Stimulated activated naive CD8-positive, alpha-beta T cell treated with anti-CD3 and anti-CD28 coated beads, Interleukin-15, Interleukin-2, amounts not matched to agents 100 U/mL and 50 U/mL, for 24 hours (primary cell): ENCODE data around the gene CORO2B.
"Not testable (repeated sequence)": the region's sequence is repeated elsewhere in the genome, so short reads cannot be mapped to it uniquely, and the experiment has no call there.

Source experiments
- ATAC-seq: fragments of 150-1000 bp; cut with Tn5 transposase; one replicate; pipeline ENCODE4 v1.10.0; 2021
- DNase-seq: peaks from one replicate; pipeline ENCODE4 v3.0.0; 2021

CORO2B gene

DNA sequence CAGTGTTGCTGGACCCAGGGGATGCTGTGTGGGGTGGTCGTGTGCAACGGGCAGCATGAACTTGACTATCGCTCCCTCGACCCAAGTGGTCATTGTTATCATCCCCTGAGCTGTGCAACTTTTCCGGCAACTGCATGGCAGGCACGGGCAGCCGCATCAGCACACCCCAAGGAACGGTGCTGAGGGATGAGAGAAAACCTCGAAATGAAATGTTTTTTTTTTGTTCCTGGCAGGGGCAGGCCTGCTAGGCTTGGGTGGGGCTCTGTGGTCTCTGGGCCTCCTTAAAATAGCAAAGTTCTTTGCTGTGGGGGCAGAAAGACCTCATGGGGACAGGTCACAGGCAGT lies 51.4 kb downstream of the CORO2B start:
- no peak for ATAC-seq
- no peak for DNase-seq

DNA sequence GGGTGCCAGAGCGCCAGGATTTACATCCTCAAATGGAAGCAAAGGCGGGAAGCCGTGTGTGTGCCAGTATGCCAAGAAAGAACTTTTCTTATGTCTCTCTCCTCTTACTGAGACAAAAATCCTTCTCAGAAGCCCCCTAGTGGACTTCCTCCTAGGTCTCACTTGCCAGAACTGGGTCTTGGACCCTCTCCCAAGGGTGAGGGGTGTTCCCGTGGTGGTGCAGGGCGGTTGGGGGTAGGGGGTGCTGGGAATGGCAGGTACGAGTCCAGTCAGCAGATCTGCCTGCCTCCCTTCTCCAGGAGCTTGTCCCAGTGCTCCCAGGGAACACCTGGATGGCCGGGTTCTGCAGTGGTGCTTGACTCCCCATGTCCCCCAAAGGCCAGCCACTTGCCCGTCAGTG lies 52.0 kb downstream of the CORO2B start:
- DNase-seq = no peak
- no peak for ATAC-seq

DNA sequence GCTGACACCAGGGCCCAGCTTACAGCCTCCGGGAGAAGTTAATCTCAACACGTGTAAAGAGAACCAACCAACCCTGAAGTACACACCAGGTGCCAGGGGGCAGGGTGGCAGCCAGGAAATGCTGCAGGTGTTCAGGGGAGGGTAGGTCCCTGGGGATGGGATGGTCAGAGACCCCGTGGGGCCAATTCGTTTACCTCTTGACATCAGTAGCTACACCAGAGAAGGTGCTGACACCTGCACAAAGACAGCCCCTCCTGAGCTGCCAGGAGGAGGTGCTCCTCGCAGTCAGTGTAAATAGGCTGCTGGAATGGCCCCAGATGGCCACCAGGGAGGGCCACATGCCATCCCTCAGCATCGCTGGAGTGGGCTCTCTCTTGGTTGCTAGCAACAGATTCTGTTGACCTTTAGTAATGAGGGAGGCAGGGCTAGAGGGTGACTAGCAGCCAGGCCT lies 52.8 kb downstream of the CORO2B start:
- ATAC-seq (peak; percentile 22), DNase-seq (peak; percentile 11)

DNA sequence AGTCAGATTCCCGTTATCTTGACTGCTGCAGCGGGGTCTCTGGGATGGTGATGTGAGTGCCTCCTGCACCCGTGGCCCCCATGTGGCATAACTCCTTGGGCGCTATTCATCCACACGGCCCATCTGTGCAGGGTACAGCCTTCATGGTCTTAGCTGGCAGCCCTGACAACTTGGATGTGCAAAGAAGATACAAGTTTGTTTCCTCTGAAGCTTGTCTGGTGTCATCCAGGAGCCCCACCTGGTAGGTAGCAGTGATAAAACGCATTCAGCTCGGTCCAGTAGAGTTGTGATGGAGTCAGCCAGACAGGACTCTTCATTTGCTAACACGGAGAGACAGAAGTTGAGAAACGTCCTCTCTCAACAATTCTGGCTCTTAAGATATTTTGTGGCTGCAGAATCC lies 53.3 kb downstream of the CORO2B start:
- DNase-seq (no peak), ATAC-seq (no peak)

DNA sequence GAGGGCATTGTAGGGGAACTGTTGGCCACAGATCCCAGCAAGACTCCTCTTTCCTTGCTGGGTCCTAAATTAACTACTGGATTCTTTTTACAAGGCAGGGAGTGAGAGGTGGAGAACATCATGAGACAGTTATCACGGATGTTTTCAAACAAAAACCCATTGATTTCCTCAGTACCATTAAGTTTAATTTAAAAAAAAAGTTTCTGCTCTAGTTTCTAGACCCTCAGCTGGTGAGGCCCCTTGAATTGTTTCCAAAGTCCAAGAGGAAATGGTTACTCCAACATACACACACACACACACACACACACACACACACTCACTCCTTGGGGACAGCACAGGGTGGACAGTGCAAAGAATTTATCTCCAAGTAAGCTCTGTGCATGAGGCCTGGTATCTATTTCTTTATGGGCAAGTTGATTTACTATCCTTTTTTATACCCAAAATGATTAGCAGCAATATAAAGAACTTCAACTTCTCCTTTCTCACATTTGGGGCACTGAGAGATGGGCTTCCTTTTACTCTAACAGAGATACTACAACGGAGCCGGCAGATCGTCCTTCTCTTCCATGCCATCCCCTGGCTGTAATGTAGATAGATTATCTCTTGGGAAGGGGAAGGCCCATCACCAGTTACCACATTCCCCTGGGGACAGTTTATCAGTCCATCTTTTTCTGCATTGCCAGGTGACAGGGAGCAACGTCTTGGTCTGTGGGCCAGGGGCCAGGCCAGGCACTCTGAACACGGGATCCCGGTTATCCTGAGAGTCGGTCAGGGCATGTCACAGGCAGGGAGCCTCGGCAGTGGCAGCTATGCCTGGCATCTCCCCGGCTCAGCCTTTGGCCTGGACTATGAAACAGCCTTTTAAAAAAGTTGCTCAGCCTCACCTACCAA lies 54.7 kb downstream of the CORO2B start:
- DNase-seq = no peak
- no peak for ATAC-seq

DNA sequence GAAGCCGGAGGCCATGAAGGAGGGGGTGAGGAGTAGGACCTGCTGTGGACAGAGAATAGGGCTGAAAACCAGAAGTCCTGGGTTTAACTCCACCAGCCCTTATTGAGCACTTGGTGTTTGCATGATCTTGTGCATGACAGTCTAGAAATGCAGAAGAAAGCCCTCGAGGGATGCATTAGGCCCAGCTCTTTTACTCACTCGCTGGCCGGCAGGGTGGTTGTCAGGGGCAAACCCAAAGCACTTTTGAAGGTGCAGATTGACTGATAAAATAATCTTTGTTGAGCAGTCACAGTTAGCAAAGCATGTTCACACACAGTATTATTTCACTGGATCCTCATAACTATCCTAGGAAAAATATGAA lies 55.3 kb downstream of the CORO2B start:
- ATAC-seq (no peak), DNase-seq (no peak)

DNA sequence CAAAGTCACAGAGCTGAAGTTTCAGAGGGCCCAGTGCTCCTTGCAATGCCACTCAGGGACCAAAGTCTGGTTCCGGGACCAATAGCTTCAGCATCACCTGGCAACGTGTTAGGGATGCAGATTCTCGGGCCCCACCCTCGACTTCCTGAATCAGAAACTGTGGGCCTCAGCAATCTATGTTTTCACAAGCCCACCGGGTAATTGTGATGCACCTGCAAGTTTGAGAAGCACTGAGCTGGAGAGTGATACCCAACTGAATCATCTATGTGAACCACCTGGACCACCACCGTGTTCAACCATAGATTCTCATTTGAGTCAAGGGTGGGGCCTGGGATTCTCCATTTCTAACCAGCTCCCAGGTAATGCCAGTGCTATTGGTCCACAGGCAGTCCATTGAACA lies 55.7 kb downstream of the CORO2B start:
- no peak for ATAC-seq

DNA sequence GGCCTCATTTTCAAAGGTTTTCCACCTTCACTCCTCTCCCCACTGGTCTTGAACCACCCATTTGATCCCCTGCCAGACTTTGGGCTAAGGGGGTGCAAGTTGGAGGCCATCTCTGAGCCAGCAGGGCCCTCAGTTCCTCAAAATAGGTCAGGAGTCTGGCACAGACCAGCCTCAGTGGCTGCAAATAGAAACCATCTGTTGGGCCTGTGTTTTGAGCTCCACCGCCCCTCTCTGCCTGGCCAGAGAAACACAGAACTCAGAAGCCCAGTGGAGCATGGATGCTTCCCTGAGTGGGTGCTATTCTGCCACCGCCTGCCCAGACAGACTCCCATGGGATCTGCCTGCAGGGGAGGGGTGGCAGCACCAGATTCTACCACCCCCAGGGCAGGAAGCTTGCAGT lies 56.3 kb downstream of the CORO2B start:
- ATAC-seq (no peak), DNase-seq (no peak)

More for the DNA sequence above, 55.7 kb downstream of the CORO2B start:
- DNase-seq = no peak

DNA sequence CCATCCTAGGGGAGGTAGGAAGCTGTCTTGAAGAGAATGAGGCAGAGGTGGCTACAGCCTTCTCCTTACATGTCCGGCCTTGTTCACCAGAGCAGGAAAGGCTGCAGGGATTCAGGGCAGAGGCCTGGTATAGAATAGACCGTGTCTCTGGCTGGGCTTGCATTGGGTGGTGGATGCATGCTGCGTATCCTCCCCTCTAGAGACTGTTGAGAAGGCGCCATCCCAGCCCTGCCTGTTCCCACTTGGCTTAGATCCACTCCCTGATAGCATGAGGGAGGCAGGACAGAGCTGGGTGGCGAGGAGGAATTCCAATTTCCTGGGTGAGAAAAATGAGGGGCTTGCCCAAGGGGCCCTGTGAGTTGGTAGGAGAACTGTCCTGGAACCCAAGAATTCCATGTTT lies 57.5 kb downstream of the CORO2B start:
- no peak for DNase-seq
- ATAC-seq = no peak

DNA sequence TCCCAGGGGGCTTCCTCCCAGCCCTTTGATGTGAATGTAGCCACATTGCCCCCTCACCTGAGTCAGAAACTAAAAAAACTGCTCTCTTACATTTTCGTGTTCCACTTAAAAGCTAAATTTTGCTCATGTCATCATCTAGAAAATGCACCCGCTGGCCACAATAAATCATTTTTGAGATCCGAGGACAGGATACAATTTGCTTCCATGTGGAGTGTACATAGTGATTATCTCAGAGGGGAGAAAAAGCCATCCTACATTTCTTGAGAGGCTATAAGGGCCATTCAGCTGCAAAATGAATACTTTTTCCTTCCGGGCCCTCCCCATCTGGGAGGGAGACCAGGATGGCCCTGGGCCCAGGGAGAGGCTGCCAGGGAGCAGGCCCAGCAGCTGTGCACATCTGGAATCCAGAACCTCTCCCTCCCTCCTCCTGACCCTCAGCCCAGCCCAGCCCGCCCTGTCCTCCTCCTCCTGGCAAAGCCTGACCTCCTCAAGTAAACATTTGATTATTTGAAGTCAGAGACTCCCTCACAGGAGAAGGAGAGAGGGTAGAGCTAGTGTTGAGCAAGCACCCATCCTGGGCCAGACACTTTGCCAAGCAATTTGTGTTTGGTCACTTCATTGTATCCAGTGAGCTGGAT lies 59.1 kb downstream of the CORO2B start:
- ATAC-seq (no peak), DNase-seq (no peak)

DNA sequence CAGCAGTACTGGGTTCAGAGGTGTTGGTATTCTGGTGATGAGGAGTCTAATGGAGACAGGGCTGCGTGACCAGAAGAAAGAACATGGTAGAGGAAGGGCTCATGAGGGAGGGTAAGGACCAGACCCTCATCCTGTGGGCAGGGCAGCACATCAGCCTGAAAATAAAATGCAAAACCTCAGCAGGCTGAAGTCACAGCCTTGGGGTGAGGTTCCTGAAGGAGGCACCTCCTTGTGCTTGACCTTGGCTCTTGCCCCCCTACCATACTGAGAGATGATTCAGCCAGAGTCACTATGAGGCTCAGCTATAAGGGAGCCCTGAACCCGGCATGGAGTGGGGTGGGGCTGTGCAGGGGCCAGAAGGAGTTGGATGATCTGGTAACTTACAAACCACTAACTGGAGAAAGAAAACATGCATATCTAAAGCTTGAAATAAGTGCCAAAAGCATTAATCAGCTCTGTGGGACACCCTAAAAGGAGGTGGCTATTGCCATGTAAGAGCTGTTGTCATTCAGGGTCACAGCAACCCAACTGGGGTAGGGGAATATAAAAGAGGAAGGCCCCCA lies 60.2 kb downstream of the CORO2B start:
- ATAC-seq (no peak), DNase-seq (no peak)

DNA sequence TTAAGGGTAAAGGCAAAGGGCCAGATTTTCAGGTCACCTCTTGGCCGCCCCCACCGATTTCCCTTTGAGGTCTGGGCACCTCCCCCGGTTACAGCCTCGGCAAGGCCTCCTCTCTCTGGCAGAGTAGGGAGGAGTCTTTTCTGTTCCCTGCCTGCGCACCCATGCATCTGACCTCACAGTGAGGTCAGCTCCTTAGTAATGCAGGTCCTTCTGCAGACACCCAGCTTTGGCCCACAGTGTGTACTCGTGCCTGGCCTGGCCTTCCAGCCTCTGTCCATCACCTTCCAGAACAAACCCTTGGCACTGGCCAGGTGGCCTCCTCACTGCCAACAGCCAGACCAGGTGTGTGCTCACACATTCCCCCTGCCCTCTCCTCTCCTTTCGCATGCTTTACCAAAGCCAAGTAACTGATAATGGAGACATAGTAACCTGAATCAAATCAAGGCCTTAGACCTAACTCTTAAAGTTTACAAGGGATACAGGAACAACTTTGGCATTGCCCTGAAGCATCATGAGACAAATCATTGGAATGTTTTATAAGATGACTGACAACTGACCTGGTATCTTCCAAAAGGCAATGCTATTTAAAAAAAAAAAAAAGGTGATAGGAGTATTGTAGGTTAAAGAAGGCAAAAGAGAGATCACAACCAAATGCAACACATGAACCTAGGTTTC lies 61.3 kb downstream of the CORO2B start:
- DNase-seq = no peak
- ATAC-seq = no peak

DNA sequence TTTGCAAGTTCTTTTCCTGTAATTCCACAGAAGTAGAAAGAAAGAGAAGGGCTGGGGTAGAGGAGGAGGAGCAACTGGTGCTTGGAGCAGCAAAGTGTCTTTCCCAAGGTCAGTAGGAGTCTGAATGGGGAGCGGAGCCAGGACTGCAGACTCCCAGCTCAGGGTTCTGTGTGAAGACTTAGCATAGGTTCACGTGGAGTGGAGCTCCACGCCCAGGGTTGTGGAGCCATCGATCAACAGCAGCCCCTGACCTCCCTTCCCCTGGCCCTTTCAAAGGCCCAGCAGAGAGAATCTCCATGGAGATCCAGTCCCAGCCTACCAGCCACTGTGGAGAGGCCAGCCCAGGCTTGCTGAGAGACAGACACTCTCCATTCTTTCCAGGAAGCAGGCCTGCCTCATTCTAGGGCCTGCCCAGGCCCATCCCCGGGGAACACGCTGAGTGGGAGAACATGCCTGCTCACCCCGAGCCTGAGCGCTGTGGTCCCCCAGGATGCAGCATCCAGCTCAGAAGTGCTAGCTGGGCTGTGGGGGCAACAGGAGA lies 62.1 kb downstream of the CORO2B start:
- no peak for ATAC-seq
- DNase-seq = no peak

DNA sequence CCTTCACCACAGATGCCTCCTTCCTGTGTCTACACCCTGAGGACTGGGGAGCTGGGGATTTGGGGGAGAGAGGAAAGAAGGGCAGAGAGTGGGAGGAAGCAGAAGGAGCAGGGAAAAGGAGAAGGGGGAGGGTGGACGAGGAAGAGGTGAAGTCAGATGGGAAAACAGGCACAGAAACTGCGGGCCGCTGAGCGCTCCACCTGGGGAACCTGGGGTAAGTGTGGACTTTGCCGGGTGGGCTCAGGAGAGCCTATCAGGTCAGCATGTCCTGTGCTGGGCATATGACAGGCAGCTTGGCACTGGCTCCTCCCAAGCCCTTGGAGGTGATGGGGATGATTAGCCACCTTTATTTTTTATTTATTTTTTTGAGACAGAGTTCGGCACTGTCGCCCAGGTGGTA lies 62.6 kb downstream of the CORO2B start:
- no peak for ATAC-seq

DNA sequence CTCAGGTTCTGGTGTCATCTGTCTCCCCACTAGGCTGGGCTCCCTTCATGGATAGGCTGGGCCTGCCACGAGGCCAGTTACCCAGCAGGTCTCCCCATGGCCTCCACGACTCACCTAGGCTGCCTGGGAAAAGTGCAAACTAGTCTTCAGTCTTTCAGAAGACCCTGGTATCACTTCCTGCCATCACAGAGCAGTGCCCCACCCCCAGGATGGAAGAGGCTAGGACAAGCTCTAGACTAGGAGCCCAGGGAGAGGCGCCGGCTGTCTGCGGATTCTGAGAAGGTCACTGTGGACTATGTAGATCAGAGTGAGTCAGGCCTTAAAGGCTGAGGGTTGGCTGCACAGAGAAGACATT lies 63.7 kb downstream of the CORO2B start:
- DNase-seq (no peak), ATAC-seq (no peak)

More for the DNA sequence above, 62.6 kb downstream of the CORO2B start:
- DNase-seq = no peak

DNA sequence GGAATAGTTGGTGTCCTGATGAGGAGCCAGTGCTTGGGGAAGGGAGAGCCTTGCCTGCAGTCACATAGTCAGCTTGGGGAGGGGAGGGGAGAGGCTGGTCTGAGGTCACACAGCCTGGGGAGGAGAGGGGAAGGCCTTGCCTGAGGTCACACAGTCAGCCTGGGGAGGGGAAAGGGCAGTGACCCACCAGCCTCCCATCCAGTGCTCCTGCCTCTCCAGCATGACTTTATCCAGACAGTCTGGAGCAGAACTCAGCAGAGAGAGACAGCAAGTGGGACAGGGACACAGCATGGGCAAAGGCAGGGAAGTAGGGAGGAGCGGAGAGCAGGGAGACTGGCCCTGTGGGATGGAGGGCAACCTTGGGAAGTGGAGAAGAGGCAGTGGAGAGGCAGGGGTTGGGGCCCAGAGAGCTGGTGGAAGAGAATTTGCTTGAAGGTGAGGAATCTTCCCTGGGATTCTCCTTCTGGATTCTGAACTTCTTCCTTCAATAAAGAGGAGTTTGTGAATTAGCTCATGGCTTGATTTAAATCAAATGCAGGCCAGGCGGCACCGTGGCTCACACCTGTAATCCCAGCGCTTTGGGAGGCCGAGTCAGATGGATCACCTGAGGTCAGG lies 64.5 kb downstream of the CORO2B start:
- ATAC-seq (no peak), DNase-seq (no peak)

DNA sequence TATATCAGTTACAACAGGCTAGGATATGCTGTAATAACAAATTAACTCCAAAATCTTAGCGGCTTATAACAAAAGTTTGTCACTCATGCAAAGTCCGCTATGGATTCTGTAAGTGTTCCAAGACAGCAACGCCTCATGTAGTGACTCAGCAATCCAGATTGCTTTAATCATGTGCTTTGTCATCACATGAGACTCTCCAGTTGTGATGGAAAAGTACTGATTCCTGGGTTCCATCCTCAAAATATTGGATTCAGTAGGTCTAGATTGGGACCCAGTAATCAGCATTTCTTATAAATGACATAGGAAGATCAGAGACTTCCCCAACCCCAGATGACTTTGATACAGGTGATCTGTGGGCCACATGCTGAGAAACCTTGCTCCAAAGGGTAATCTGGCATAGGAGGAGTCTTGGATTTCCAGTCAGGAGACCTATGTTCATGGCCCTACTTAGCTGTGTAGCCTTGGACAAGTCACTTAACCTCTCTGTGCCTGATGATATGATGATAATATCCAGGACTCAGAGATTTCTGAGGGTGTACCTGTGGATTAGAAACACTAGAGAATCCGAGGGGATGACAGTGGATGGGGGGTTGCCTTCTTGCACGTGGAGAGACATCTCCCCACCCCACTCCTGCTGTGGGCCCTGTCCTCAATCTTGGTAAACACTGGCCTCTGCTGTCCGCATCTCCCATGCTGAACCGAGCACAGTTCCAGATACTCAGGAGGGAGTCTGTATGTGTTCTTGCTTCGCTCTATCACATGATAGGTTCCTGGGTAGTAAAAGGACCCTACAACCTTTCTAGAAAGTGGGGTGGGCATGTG lies 65.5 kb downstream of the CORO2B start:
- DNase-seq (no peak), ATAC-seq (no peak)

DNA sequence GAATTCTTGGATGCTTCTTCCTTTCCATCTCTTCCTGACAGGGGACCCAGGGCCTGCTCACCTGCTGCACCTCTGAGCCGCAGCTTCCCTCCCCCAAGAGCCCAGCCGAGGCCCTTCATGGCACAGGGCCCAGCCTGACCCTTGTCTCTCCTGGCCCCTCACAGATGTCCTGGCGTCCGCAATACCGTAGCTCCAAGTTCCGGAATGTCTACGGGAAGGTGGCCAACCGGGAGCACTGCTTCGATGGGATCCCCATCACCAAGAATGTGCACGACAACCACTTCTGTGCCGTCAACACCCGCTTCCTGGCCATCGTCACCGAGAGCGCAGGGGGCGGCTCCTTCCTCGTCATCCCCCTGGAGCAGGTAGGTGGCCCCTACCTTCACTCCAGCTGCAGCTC lies 66.2 kb downstream of the CORO2B start:
- DNase-seq = no peak
- ATAC-seq = no peak

DNA sequence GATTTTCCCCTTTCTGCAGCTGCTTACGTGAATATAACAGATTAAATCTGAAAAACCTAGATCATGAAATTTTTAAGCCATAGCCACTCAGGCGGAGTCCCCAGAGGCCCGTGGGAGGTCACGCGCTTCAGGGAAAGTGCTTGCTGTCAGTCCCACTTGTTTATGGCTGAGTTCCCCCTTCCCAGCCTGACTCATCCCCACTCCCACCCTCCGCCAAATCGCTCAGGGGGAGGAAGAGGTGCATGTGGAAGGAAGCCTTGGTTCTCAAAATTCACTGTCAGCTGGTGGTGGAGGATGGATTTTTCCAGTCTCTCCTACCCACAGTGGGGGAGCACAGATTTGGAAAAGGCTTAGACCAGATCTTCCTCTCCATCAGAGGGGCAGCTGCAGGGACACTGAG lies 67.4 kb downstream of the CORO2B start:
- no peak for ATAC-seq
- DNase-seq = no peak

DNA sequence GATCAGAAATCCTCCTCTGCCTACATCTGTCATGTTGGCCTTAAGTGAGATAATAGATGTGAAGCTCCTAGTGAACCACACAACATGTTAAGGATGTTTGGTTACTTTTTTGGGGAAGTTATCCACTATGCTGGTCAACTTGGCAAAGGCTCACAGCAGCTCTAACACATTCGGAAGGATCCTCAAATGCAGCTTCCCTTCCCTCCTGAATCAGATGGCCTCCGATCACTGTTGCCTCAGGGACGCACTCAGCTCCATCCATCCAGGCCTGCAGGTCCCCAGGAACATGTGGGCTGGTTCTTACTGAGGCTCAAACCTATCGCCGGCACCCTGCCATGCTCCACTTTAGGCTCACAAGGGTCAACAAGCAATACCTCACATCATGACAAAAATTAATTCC lies 67.9 kb downstream of the CORO2B start:
- no peak for DNase-seq
- ATAC-seq = no peak

DNA sequence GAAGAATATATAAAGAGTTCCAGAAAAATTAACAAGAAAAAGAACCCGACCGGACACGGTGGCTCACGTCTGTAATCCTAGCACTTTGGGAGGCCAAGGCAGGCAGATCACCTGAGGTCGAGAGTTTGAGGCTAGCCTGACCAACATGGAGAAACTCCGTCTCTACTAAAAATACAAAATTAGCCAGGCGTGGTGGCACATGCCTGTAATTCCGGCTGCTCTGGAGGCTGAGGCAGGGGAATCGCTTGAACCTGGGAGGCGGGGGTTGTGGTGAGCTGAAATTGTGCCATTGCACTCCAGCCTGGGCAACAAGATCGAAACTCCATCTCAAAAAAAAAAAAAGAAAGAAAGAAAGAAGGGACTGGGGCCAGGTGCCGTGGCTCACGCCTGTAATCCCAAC lies 68.6 kb downstream of the CORO2B start:
- ATAC-seq, DNase-seq: not testable (repeated sequence)
